Esophagus squamous epithelium (tissue), 5 donors: ENCODE data around the gene LRRC8C. TPM values are rescaled to one million over a fixed set of nuclear protein-coding genes. Genes with fewer than 3 reads are reported as not detected.
"Not testable (repeated sequence)": the region's sequence is repeated elsewhere in the genome, so short reads cannot be mapped to it uniquely, and the experiment has no call there.

Experiments
- DNase-seq: peaks from one replicate; lab custom pipeline; 2025; lab: John Stamatoyannopoulos, UW
- H3K27ac ChIP-seq, 4 donors: fragments of 200-600 bp; sonication (generic); one replicate each; pipeline ENCODE4 v1.5.1; 2016 to 2019; ENCODE audit warnings: mild to moderate bottlenecking in 1 of 4
- H3K27me3 ChIP-seq, 4 donors: fragments of 200-600 bp; sonication (generic); 1 replicate in 3 of 4; 2 replicates in 1 of 4; pipeline versions ENCODE4 v1.5.1 to v1.6.0; 2017 to 2021; ENCODE audit warnings: antibody characterized with exemption in 1 of 4
- H3K36me3 ChIP-seq, 3 donors: fragments of 200-600 bp; sonication (generic); one replicate each; pipeline ENCODE4 v1.5.1; 2016 to 2019
- H3K4me1 ChIP-seq, 3 donors: fragments of 200-600 bp; sonication (generic); one replicate each; pipeline ENCODE4 v1.5.1; 2017 to 2019
- H3K4me3 ChIP-seq, 4 donors: fragments of 200-600 bp; sonication (generic); 1 replicate in 3 of 4; 2 replicates in 1 of 4; pipeline ENCODE4 v1.5.1; 2016 to 2019; ENCODE audit warnings: mild to moderate bottlenecking in 2 of 4, moderate library complexity in 1 of 4
- H3K9me3 ChIP-seq, 3 donors: fragments of 200-600 bp; sonication (generic); one replicate each; pipeline ENCODE4 v1.5.1; 2016 to 2019
- CTCF ChIP-seq, 6 experiments: fragments of 450-650 bp in 4 of 6; fragments of 200-600 bp in 2 of 6; sonication (generic) in 2 of 6; IDR thresholded peaks; one replicate each; pipeline ENCODE4 v1.5.1; 2016 to 2019; ENCODE audit warnings: antibody characterized with exemption in 6 of 6, mild to moderate bottlenecking in 4 of 6, moderate library complexity in 4 of 6
- POLR2A ChIP-seq, 4 donors: fragments of 450-650 bp; IDR thresholded peaks; one replicate each; pipeline ENCODE4 v1.6.1; 2017; ENCODE audit warnings: antibody characterized with exemption in 4 of 4, mild to moderate bottlenecking in 4 of 4, moderate library complexity in 3 of 4
- WGBS, 2 donors: methylation state at CpG; one replicate each; pipeline ENCODE4 v1.1.5; 2018; 5-methylcytosine and 5-hydroxymethylcytosine counted together
- intact Hi-C: fragments of 100-400 bp; cut with DNase I; formaldehyde crosslinking; loops from one replicate; pipeline ENCODE4 v1.15.0; 2022
- total RNA-seq, 4 donors: library from RNA; depleted of rRNA; stranded (reverse); fragments of >200 nt; gene quantifications; one replicate each; pipeline ENCODE4 v1.1.0, GENCODE V29; 2016
- donor health status: DM: yes; HTN: yes; CAD: no.

Gene LRRC8C
- total RNA-seq, 4 donors from 2014 or later: 1.4 to 5.0 (median 3.2) TPM

- intact Hi-C loops: no loop called here
- Histone ChIP-seq H3K27ac (no peak overlapping the region), H3K36me3 (no peaks in the 10 kb centered on the region), H3K4me1 (peaks cover 0 to 22% (median 4%) of the 10 kb centered on the region in 3 donors), H3K27me3 (peaks cover 0 to 2% (median 0%) of the 10 kb centered on the region in 4 donors), H3K9me3 (no peaks in the 10 kb centered on the region), H3K4me3 (no peak overlapping the region)
- TF ChIP-seq CTCF (IDR thresholded peaks at IDR 0.05): no peak
- TF ChIP-seq POLR2A (IDR thresholded peaks at IDR 0.05): no peak
- no peak for DNase-seq
Observed at GRCh38 chr1:89627596-89627962, 5.3 kb upstream of the LRRC8C start.

- no peaks in the 10 kb centered on the region for H3K36me3 ChIP-seq
- no peaks in the 10 kb centered on the region for H3K9me3 ChIP-seq
- WGBS, 2 donors: 64 to 71% methylated on average over 2 of the region's 2 CpGs
- no peak overlapping the region for H3K4me3 ChIP-seq
- no peak for TF ChIP-seq POLR2A (IDR thresholded peaks at IDR 0.05)
- no peak for TF ChIP-seq CTCF (IDR thresholded peaks at IDR 0.05)
- intact Hi-C loops: no loop called here
- H3K27ac ChIP-seq: no peak overlapping the region
- no peak for DNase-seq
- H3K27me3 ChIP-seq: peaks cover 0 to 12% (median 0%) of the 10 kb centered on the region in 4 donors
- H3K4me1 ChIP-seq: peaks cover 3 to 37% (median 6%) of the 10 kb centered on the region in 3 donors
Observed at GRCh38 chr1:89629146-89629545, 3.8 kb upstream of the LRRC8C start.

GRCh38 chr1:89629600-89629999 lies 3.3 kb upstream of the LRRC8C start:
- H3K27ac ChIP-seq, H3K9me3 ChIP-seq, H3K4me3 ChIP-seq, DNase-seq, H3K36me3 ChIP-seq, intact Hi-C loops: not testable (repeated sequence)
- H3K27me3 ChIP-seq: peaks cover 0 to 12% (median 0%) of the 10 kb centered on the region in 4 donors
- 89 to 93% methylated on average over 2 of the region's 2 CpGs for WGBS, 2 donors
- H3K4me1 ChIP-seq: peaks cover 4 to 41% (median 6%) of the 10 kb centered on the region in 3 donors

- WGBS, 2 donors: 98 to 100% methylated on average over 3 of the region's 3 CpGs
- intact Hi-C loops: loop anchor here (5.0 kb wide), 1 partner anchor 132 kb away; no protein-coding TSS in a partner anchor
- Histone ChIP-seq H3K36me3 (no peaks in the 10 kb centered on the region), H3K4me1 (peaks cover 4 to 46% (median 6%) of the 10 kb centered on the region in 3 donors), H3K9me3 (no peaks in the 10 kb centered on the region), H3K27me3 (peaks cover 0 to 12% (median 0%) of the 10 kb centered on the region in 4 donors), H3K27ac (no peak overlapping the region), H3K4me3 (no peak overlapping the region)
- TF ChIP-seq CTCF (IDR thresholded peaks at IDR 0.05) (no peak), POLR2A (IDR thresholded peaks at IDR 0.05) (no peak)
- DNase-seq: no peak
Observed at GRCh38 chr1:89630048-89630447, 2.9 kb upstream of the LRRC8C start.

GRCh38 chr1:89631816-89632656 lies 884 bp upstream of the LRRC8C start:
- no peak for TF ChIP-seq POLR2A (IDR thresholded peaks at IDR 0.05)
- TF ChIP-seq CTCF (IDR thresholded peaks at IDR 0.05): no peak
- intact Hi-C loops: loop anchor here (5.0 kb wide), 1 partner anchor 130 kb away; no protein-coding TSS in a partner anchor
- peak overlapping the region; percentile 85 to 97 (median 89) for H3K27ac ChIP-seq
- H3K36me3 ChIP-seq: no peaks in the 10 kb centered on the region
- peaks cover 4 to 66% (median 6%) of the 10 kb centered on the region in 3 donors for H3K4me1 ChIP-seq
- H3K4me3 ChIP-seq: peak overlapping the region; percentile 65 to 96 (median 84)
- H3K9me3 ChIP-seq: no peaks in the 10 kb centered on the region
- DNase-seq: no peak
- peaks cover 0 to 12% (median 0%) of the 10 kb centered on the region in 4 donors for H3K27me3 ChIP-seq
- 32 to 40% methylated on average over 18 to 19 of the region's 19 CpGs for WGBS, 2 donors
